Measurements from ENCODE around the gene KLF7. TPM values are rescaled to one million over a fixed set of nuclear protein-coding genes. Genes with fewer than 3 reads are reported as not detected.

Gene KLF7
- total RNA-seq, 1 donor from 2014 or later = 35.8 TPM

- intact Hi-C loops (cut with micrococcal nuclease) = no loop called here
- CTCF ChIA-PET = no interaction called here
- DNase-seq (no peak), ATAC-seq (ENCODE audit: low read depth) (no peak)
- peaks cover 77% of the 10 kb centered on the region for H3K4me1 Mint-ChIP-seq
- H3K9me3 Mint-ChIP-seq = no peaks in the 10 kb centered on the region
- peak overlapping the region; percentile 49 for H3K4me3 Mint-ChIP-seq
- no peaks in the 10 kb centered on the region for H3K27me3 Mint-ChIP-seq
- no peak for TF ChIP-seq CTCF (IDR thresholded peaks at IDR 0.05)
- peak overlapping the region; percentile 62 for H3K27ac Mint-ChIP-seq
- POLR2A ChIA-PET = interaction anchor here (0.6 to 6.8 kb wide), 2 partner anchors 14 to 575 kb away, joined by 4 to 35 read pairs; partner anchors contain the start of gene KLF7
- H3K36me3 Mint-ChIP-seq (ENCODE audit: low read depth) = peaks cover 16% of the 10 kb centered on the region
These were observed 15.5 kb downstream of the KLF7 start for GRCh38 chr2:207150284-207150683.

GRCh38 chr2:207149249-207150213, 16.2 kb downstream of the KLF7 start:
- peaks cover 77% of the 10 kb centered on the region for H3K4me1 Mint-ChIP-seq
- no peak for TF ChIP-seq CTCF (IDR thresholded peaks at IDR 0.05)
- ATAC-seq (ENCODE audit: low read depth) (peak; percentile 25), DNase-seq (no peak)
- H3K36me3 Mint-ChIP-seq (ENCODE audit: low read depth) = peaks cover 16% of the 10 kb centered on the region
- ChIA-PET CTCF (no interaction called here), POLR2A (interaction anchor here (6.8 kb wide), 1 partner anchor 15 kb away, joined by 35 read pairs; the partner anchor contains the start of gene KLF7)
- H3K4me3 Mint-ChIP-seq = peak overlapping the region; percentile 49
- H3K27ac Mint-ChIP-seq = peak overlapping the region; percentile 62
- H3K9me3 Mint-ChIP-seq = no peaks in the 10 kb centered on the region
- intact Hi-C loops (cut with micrococcal nuclease) = no loop called here
- H3K27me3 Mint-ChIP-seq = no peaks in the 10 kb centered on the region

- Mint-ChIP-seq H3K36me3 (ENCODE audit: low read depth) (peaks cover 16% of the 10 kb centered on the region), H3K9me3 (no peaks in the 10 kb centered on the region), H3K4me3 (no peak overlapping the region), H3K4me1 (peaks cover 78% of the 10 kb centered on the region), H3K27ac (no peak overlapping the region), H3K27me3 (no peaks in the 10 kb centered on the region)
- no peak for ATAC-seq (ENCODE audit: low read depth)
- no peak for DNase-seq
- intact Hi-C loops (cut with micrococcal nuclease) = no loop called here
- POLR2A ChIA-PET = interaction anchor here (0.5 to 6.8 kb wide), 3 partner anchors 17 to 385 kb away, joined by 3 to 35 read pairs (median 3); partner anchors contain the start of gene KLF7
- TF ChIP-seq CTCF (IDR thresholded peaks at IDR 0.05) = no peak
- CTCF ChIA-PET = interaction anchor here (0.8 to 1.3 kb wide), 2 partner anchors 13 to 14 kb away, joined by 3 read pairs; no protein-coding TSS in a partner anchor
These were observed 17.7 kb downstream of the KLF7 start for GRCh38 chr2:207148020-207148419.

- H3K9me3 Mint-ChIP-seq = no peaks in the 10 kb centered on the region
- POLR2A ChIA-PET = interaction anchor here (1.1 to 4.8 kb wide), 8 partner anchors 9 to 481 kb away, joined by 3 to 202 read pairs (median 10); partner anchors contain the start of genes CREB1, KLF7 and METTL21A
- CTCF ChIA-PET = interaction anchor here (3.4 kb wide), 1 partner anchor 329 kb away, joined by 14 read pairs; no protein-coding TSS in a partner anchor
- H3K27me3 Mint-ChIP-seq = no peaks in the 10 kb centered on the region
- peaks cover 12% of the 10 kb centered on the region for H3K36me3 Mint-ChIP-seq (ENCODE audit: low read depth)
- H3K4me1 Mint-ChIP-seq = peaks cover 69% of the 10 kb centered on the region
- intact Hi-C loops (cut with micrococcal nuclease) = loop anchor here (1.0 to 5.0 kb wide), 2 partner anchors 11 to 208 kb away; no protein-coding TSS in a partner anchor
- no peak for DNase-seq
- H3K27ac Mint-ChIP-seq = peak overlapping the region; percentile 92
- H3K4me3 Mint-ChIP-seq = peak overlapping the region; percentile 52
- ATAC-seq (ENCODE audit: low read depth) = no peak
- no peak for TF ChIP-seq CTCF (IDR thresholded peaks at IDR 0.05)
These were observed 21.5 kb downstream of the KLF7 start for GRCh38 chr2:207144173-207144785.

Data from activated B cell treated with CpG ODN at 0.5 μM for 24 hours (primary cell).